Caki2 (cell line): ENCODE measurements around the gene URB1. TPM values are rescaled to one million over a fixed set of nuclear protein-coding genes. Genes with fewer than 3 reads are reported as not detected.
"Not testable (repeated sequence)": the region's sequence is repeated elsewhere in the genome, so short reads cannot be mapped to it uniquely, and the experiment has no call there.

Source experiments
- DNase-seq: peaks from one replicate; pipeline ENCODE4 v3.0.0-alpha.2; 2015; ENCODE audit warnings: low read depth
- in situ Hi-C: cut with HindIII; loops from 2 replicates; pipeline ENCODE4 v1.10.0; 2016; ENCODE audit warnings: low sequenced_read_pairs, low pct_unique_long_range_greater_than_20kb, mixed read lengths
- total RNA-seq: library from RNA; depleted of rRNA; stranded (reverse); fragments of >200 nt; shearing (Covaris generic); gene quantifications from 2 replicates; pipeline ENCODE4 v1.2.3, GENCODE V29; 2014; ENCODE audit warnings: low replicate concordance; rRNA removed

Gene URB1
- total RNA-seq, 1 experiment from 2014 or later = 9.6 TPM

- in situ Hi-C loops = no loop called here
- peak; percentile 97 for DNase-seq
Observed at GRCh38 chr21:32278518-32279376, 114.1 kb downstream of the URB1 start, which contains the start of gene MIS18A. Gene MIS18A (minus strand): TSS chr21:32279049. CDS start chr21:32279014, 35 bp downstream.

GRCh38 chr21:32278103-32278502 lies 114.7 kb downstream of the URB1 start:
- DNase-seq = peak; percentile 12
- in situ Hi-C loops = no loop called here

GRCh38 chr21:32276671-32277070 lies 116.1 kb downstream of the URB1 start:
- in situ Hi-C loops = no loop called here
- no peak for DNase-seq

- no peak for DNase-seq
- in situ Hi-C loops = no loop called here
Observed at GRCh38 chr21:32270748-32271147, 122.1 kb downstream of the URB1 start.

- in situ Hi-C loops = not testable (repeated sequence)
Observed at GRCh38 chr21:32265321-32265720, 127.5 kb downstream of the URB1 start.

GRCh38 chr21:32261929-32262328 lies 130.9 kb downstream of the URB1 start:
- in situ Hi-C loops = no loop called here

More at GRCh38 chr21:32265321-32265720, 127.5 kb downstream of the URB1 start:
- DNase-seq = not testable (repeated sequence)

More at GRCh38 chr21:32261929-32262328, 130.9 kb downstream of the URB1 start:
- no peak for DNase-seq

Other genes starting within 250 kb of the URB1 start
- 22.4 and 33.4 TPM in 2 replicates for gene MIS18A, start 114.0 kb downstream of the URB1 start, total RNA-seq
- not detected in 2 replicates for gene MRAP, start 94.2 kb downstream of the URB1 start, total RNA-seq
- not detected in 2 replicates for gene EVA1C, start 19.7 kb upstream of the URB1 start, total RNA-seq
- gene TCP10L, start 192.5 kb upstream of the URB1 start, total RNA-seq = 2.9 TPM in 1 of 2 replicates, not detected in the other
- 51.9 and 78.0 TPM in 2 replicates for gene CFAP298, start 219.4 kb upstream of the URB1 start, total RNA-seq